ENCODE results near the gene PSMB9.

- no peak for TF ChIP-seq CTCF (IDR thresholded peaks at IDR 0.05)
- no peak for TF ChIP-seq POLR2A (IDR thresholded peaks at IDR 0.05)
- TF ChIP-seq EP300 (IDR thresholded peaks at IDR 0.05): no peak
Measured at GRCh38 chr6:32903952-32904351, 50.0 kb downstream of the PSMB9 start.
